ENCODE results near the gene FBXO31. TPM values are rescaled to one million over a fixed set of nuclear protein-coding genes. Genes with fewer than 3 reads are reported as not detected.
"Not testable (repeated sequence)": the region's sequence is repeated elsewhere in the genome, so short reads cannot be mapped to it uniquely, and the experiment has no call there.

FBXO31 gene
- total RNA-seq, 1 donor from 2014 or later, result 40.1 TPM

DNA sequence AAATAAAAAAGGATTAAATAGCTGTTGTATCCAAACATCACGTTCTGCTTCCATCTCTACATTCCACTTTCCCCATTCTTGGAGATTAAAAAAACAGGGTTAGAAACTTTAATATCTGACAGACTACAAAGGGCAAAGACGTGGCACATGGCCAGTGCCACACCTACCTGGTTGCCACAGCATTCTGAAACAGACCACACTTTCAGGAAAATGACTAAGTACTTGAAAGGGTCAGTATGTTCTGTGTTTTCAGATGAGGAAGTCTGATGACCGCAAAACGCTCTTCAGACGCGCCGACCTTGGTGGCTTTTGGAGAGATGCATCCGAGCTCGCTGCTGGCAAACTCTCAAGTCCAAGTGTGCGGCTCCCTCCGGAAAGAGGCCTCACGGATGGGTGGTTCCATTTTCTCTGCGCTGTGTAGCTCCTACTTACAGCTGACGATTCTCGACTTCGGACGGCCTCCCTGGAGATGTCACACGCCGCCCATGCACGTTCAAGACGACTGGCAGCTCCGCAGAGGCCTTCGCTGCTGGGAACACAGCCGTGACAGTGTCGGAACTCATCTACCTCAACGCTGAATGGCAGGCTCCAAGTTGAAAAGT, 24.0 kb upstream of the FBXO31 start:
- intact Hi-C loops (cut with micrococcal nuclease), result no loop called here
- Mint-ChIP-seq H3K9me3 (no peaks in the 10 kb centered on the region), H3K27me3 (ENCODE audit: low read depth) (no peaks in the 10 kb centered on the region), H3K4me3 (ENCODE audit: low read depth) (no peak overlapping the region), H3K27ac (no peak overlapping the region), H3K4me1 (ENCODE audit: low read depth) (no peaks in the 10 kb centered on the region), H3K36me3 (ENCODE audit: low read depth) (peaks cover 37% of the 10 kb centered on the region)
- DNase-seq (ENCODE audit: low spot score), result no peak

- no peaks in the 10 kb centered on the region for H3K9me3 Mint-ChIP-seq
- peaks cover 34% of the 10 kb centered on the region for H3K36me3 Mint-ChIP-seq (ENCODE audit: low read depth)
- H3K4me1 Mint-ChIP-seq (ENCODE audit: low read depth), result no peaks in the 10 kb centered on the region
- no peak overlapping the region for H3K4me3 Mint-ChIP-seq (ENCODE audit: low read depth)
- intact Hi-C loops (cut with micrococcal nuclease), result no loop called here
- no peaks in the 10 kb centered on the region for H3K27me3 Mint-ChIP-seq (ENCODE audit: low read depth)
- H3K27ac Mint-ChIP-seq, result no peak overlapping the region
- no peak for DNase-seq (ENCODE audit: low spot score)
These were observed 23.0 kb upstream of the FBXO31 start for GRCh38 chr16:87406495-87407088.

DNA sequence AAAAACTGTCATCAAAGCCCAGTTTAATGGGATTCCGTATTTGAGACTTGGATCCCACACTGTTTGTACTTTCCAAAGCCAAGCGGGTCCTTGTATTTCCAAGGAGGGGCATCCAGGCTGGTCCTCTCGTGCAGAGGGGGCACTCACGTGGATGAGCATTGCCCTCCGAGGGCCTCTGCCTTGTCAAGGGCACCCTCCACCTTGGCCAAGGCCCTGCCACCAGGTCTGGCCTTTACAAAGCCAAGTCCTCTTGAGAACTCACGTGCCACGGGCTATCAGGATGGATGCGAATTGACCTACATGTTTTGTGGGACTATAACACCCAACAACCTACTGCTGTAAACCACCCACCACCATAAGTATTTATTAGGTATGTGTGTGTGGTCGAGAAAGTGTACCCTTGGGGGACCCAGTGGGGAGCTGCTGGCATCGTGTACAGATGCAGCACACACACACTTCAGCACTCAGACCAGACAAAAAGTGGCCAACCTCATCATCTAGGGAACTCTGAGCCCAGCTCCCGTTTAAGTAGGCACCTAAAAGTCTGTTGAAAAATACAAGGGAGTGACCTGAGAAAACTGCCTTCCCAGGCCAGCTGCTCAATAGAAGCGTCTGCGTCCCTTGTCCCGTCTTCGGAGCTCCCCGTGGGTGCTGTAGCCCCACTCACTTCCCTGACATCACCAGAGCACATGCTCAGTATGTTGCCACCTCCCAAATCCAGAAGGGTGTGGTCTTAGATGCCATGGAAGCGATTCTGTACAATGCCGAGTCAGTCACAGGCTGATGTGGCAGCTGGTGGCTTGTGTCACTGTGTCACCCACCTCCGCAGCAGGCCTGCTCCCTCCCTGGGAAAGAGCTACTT, 21.4 kb upstream of the FBXO31 start:
- Mint-ChIP-seq H3K36me3 (ENCODE audit: low read depth) (peaks cover 36% of the 10 kb centered on the region), H3K27ac (no peak overlapping the region), H3K27me3 (ENCODE audit: low read depth) (no peaks in the 10 kb centered on the region), H3K4me1 (ENCODE audit: low read depth) (no peaks in the 10 kb centered on the region), H3K4me3 (ENCODE audit: low read depth) (no peak overlapping the region), H3K9me3 (no peaks in the 10 kb centered on the region)
- DNase-seq (ENCODE audit: low spot score), result no peak
- intact Hi-C loops (cut with micrococcal nuclease), result no loop called here

GRCh38 chr16:87395181-87395842, 11.7 kb upstream of the FBXO31 start:
- H3K27ac Mint-ChIP-seq, result peak overlapping the region; percentile 30
- DNase-seq (ENCODE audit: low spot score), result no peak
- H3K4me1 Mint-ChIP-seq (ENCODE audit: low read depth), result peaks cover 27% of the 10 kb centered on the region
- H3K4me3 Mint-ChIP-seq (ENCODE audit: low read depth), result no peak overlapping the region
- H3K9me3 Mint-ChIP-seq, result no peaks in the 10 kb centered on the region
- H3K27me3 Mint-ChIP-seq (ENCODE audit: low read depth), result no peaks in the 10 kb centered on the region
- peaks cover 44% of the 10 kb centered on the region for H3K36me3 Mint-ChIP-seq (ENCODE audit: low read depth)
- intact Hi-C loops (cut with micrococcal nuclease), result no loop called here

DNA sequence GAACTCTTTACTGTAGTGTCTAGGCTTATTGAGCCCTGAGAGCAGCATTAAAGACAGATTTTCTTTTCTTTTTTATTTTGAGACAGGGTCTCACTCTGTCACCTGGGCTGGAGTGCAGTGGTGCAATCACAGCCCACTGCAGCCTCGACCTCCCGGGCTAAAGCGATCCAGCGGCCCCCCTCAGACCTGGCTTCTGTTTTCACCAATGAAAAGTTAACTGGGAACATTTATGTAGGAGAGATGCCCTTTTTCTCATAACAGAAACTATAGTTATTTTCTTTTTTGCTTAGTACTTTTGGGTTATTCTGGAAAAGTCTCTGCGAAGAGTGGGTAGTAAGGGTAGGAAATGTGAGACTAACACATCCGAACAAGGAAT, 10.1 kb upstream of the FBXO31 start:
- H3K36me3 Mint-ChIP-seq (ENCODE audit: low read depth), result peaks cover 29% of the 10 kb centered on the region
- DNase-seq (ENCODE audit: low spot score), result no peak
- peak overlapping the region; percentile 90 for H3K4me3 Mint-ChIP-seq (ENCODE audit: low read depth)
- no peaks in the 10 kb centered on the region for H3K9me3 Mint-ChIP-seq
- no peaks in the 10 kb centered on the region for H3K27me3 Mint-ChIP-seq (ENCODE audit: low read depth)
- peak overlapping the region; percentile 86 for H3K27ac Mint-ChIP-seq
- peaks cover 36% of the 10 kb centered on the region for H3K4me1 Mint-ChIP-seq (ENCODE audit: low read depth)
- intact Hi-C loops (cut with micrococcal nuclease), result loop anchor here (1.0 to 5.0 kb wide), 3 partner anchors 76 to 557 kb away; partner anchors contain the start of genes BANP, C16orf95 and ZCCHC14

GRCh38 chr16:87392821-87393679, 9.5 kb upstream of the FBXO31 start:
- H3K27ac Mint-ChIP-seq, result peak overlapping the region; percentile 86
- no peaks in the 10 kb centered on the region for H3K9me3 Mint-ChIP-seq
- H3K4me1 Mint-ChIP-seq (ENCODE audit: low read depth), result peaks cover 42% of the 10 kb centered on the region
- H3K27me3 Mint-ChIP-seq (ENCODE audit: low read depth), result no peaks in the 10 kb centered on the region
- H3K36me3 Mint-ChIP-seq (ENCODE audit: low read depth), result peaks cover 24% of the 10 kb centered on the region
- DNase-seq (ENCODE audit: low spot score), result peak; percentile 44
- peak overlapping the region; percentile 90 for H3K4me3 Mint-ChIP-seq (ENCODE audit: low read depth)
- intact Hi-C loops (cut with micrococcal nuclease), result loop anchor here (1.0 to 5.0 kb wide), 3 partner anchors 9 to 558 kb away; partner anchors contain the start of genes BANP and ZCCHC14

- peak within 1 kb of the TSS; percentile 95 for H3K27ac Mint-ChIP-seq
- peak within 1 kb of the TSS; percentile 90 for H3K4me3 Mint-ChIP-seq (ENCODE audit: low read depth)
- peaks cover 24% of the 10 kb centered on the region for H3K36me3 Mint-ChIP-seq (ENCODE audit: low read depth)
- peaks cover 50% of the 10 kb centered on the region for H3K4me1 Mint-ChIP-seq (ENCODE audit: low read depth)
- H3K27me3 Mint-ChIP-seq (ENCODE audit: low read depth), result no peaks in the 10 kb centered on the region
- DNase-seq (ENCODE audit: low spot score), result peak; percentile 99
- intact Hi-C loops (cut with micrococcal nuclease), result loop anchor here (1.0 to 5.0 kb wide), 3 partner anchors 8 to 559 kb away; partner anchors contain the start of genes BANP and ZCCHC14
- no peaks in the 10 kb centered on the region for H3K9me3 Mint-ChIP-seq
These were observed 8.6 kb upstream of the FBXO31 start, which contains the start of gene MAP1LC3B for GRCh38 chr16:87391950-87392820. Gene MAP1LC3B, plus strand, starts transcription at chr16:87392336. Its CDS starts 92 bp downstream, at chr16:87392428.

GRCh38 chr16:87391324-87391949, 7.9 kb upstream of the FBXO31 start:
- Mint-ChIP-seq H3K27ac (peak overlapping the region; percentile 95), H3K36me3 (ENCODE audit: low read depth) (peaks cover 22% of the 10 kb centered on the region), H3K4me1 (ENCODE audit: low read depth) (peaks cover 57% of the 10 kb centered on the region), H3K4me3 (ENCODE audit: low read depth) (peak overlapping the region; percentile 85), H3K27me3 (ENCODE audit: low read depth) (no peaks in the 10 kb centered on the region), H3K9me3 (no peaks in the 10 kb centered on the region)
- intact Hi-C loops (cut with micrococcal nuclease), result loop anchor here (5.0 kb wide), 1 partner anchor 101 kb away; the partner anchor contains the start of gene ZCCHC14
- no peak for DNase-seq (ENCODE audit: low spot score)

GRCh38 chr16:87390641-87391323, 7.2 kb upstream of the FBXO31 start:
- H3K4me1 Mint-ChIP-seq (ENCODE audit: low read depth), result peaks cover 61% of the 10 kb centered on the region
- peak overlapping the region; percentile 95 for H3K27ac Mint-ChIP-seq
- H3K9me3 Mint-ChIP-seq, result no peaks in the 10 kb centered on the region
- peaks cover 21% of the 10 kb centered on the region for H3K36me3 Mint-ChIP-seq (ENCODE audit: low read depth)
- H3K4me3 Mint-ChIP-seq (ENCODE audit: low read depth), result peak overlapping the region; percentile 85
- H3K27me3 Mint-ChIP-seq (ENCODE audit: low read depth), result no peaks in the 10 kb centered on the region
- intact Hi-C loops (cut with micrococcal nuclease), result loop anchor here (5.0 kb wide), 1 partner anchor 102 kb away; the partner anchor contains the start of gene ZCCHC14
- DNase-seq (ENCODE audit: low spot score), result no peak

DNA sequence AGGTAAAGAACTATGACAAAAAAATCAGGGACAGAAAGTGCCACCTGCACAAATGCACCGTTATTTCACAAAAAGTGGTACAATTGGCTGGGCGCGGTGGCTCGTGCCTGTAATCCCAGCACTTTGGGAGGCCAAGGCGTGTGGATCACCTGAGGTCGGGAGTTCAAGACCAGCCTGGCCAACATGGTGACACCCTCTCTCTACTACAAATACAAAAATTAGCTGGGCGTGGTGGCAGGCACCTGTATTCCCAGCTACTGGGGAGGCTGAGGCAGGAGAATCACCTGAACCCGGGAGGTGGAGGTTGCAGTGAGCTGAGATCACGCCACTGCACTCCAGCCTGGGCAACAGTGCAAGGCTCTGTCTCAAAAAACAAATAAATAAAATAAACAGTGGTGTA, 6.3 kb upstream of the FBXO31 start:
- peak overlapping the region; percentile 72 for H3K27ac Mint-ChIP-seq
- not testable (repeated sequence) for H3K9me3 Mint-ChIP-seq; H3K4me3 Mint-ChIP-seq (ENCODE audit: low read depth); DNase-seq (ENCODE audit: low spot score); H3K27me3 Mint-ChIP-seq (ENCODE audit: low read depth)
- H3K4me1 Mint-ChIP-seq (ENCODE audit: low read depth), result peaks cover 56% of the 10 kb centered on the region
- H3K36me3 Mint-ChIP-seq (ENCODE audit: low read depth), result peaks cover 17% of the 10 kb centered on the region
- intact Hi-C loops (cut with micrococcal nuclease), result loop anchor here (5.0 to 10.0 kb wide), 5 partner anchors 102 to 1062 kb away; partner anchors contain the start of genes MTHFSD, ZCCHC14 and ZFPM1
